HEK293 (cell line): ENCODE data around the gene CNOT2.

Source experiments
- CTCF ChIA-PET: fragments of 350-600 bp; formaldehyde crosslinking; extraction: SDS; loops from one replicate; lab custom pipeline; 2021; ENCODE audit warnings: antibody characterized with exemption; lab: Yijun Ruan, JAX
- POLR2A ChIA-PET: fragments of 300-600 bp; formaldehyde crosslinking; extraction: SDS; loops from one replicate; lab custom pipeline; 2020; ENCODE audit warnings: antibody characterized with exemption, inconsistent platforms; lab: Yijun Ruan, JAX
- H3K27ac ChIP-seq: fragments of 200-500 bp; sonication (Bioruptor generic); 2 replicates; pipeline ENCODE4 v1.5.1; 2014; ENCODE audit warnings: low read depth, low read length, control low read depth, inconsistent platforms; ENCODE audit errors: extremely low read depth
- H3K36me3 ChIP-seq, 2 experiments: fragments of 200-500 bp in 1 of 2; sonication (Bioruptor generic) in 1 of 2; 1 replicate in 1 of 2; 2 replicates in 1 of 2; pipeline ENCODE4 v1.5.1; 2014 to 2017; ENCODE audit warnings: inconsistent platforms in 2 of 2, low read length in 2 of 2; ENCODE audit not compliant: control insufficient read depth in 2 of 2, insufficient read depth in 1 of 2
- H3K4me1 ChIP-seq: fragments of 200-500 bp; sonication (Bioruptor generic); 2 replicates; pipeline ENCODE4 v1.5.1; 2014; ENCODE audit warnings: mild to moderate bottlenecking, low read length, inconsistent platforms; ENCODE audit not compliant: control insufficient read depth, insufficient read depth
- H3K4me3 ChIP-seq: 2 replicates; pipeline ENCODE4 v1.5.1; 2011; ENCODE audit warnings: low read depth, mild to moderate bottlenecking, control low read depth, low read length, moderate library complexity
- H3K9me3 ChIP-seq: fragments of 200-500 bp; sonication (Bioruptor generic); 2 replicates; pipeline ENCODE4 v1.5.1; 2014; ENCODE audit warnings: low read depth, low read length, inconsistent platforms; ENCODE audit not compliant: control insufficient read depth, insufficient read depth
- MYNN ChIP-seq: fragments of 450-650 bp; formaldehyde crosslinking; IDR thresholded peaks from 2 replicates; pipeline ENCODE4 v1.5.1; 2016; ENCODE audit warnings: missing biosample characterization, missing genetic modification characterization, borderline replicate concordance
- OVOL3 ChIP-seq: fragments of 450-650 bp; formaldehyde crosslinking; IDR thresholded peaks from 2 replicates; pipeline ENCODE4 v1.5.1; 2016; ENCODE audit warnings: missing biosample characterization, missing genetic modification characterization
- PRDM1 ChIP-seq: fragments of 450-650 bp; formaldehyde crosslinking; IDR thresholded peaks from 2 replicates; pipeline ENCODE4; 2016; ENCODE audit warnings: missing biosample characterization, missing genetic modification characterization
- SETDB1 ChIP-seq: IDR thresholded peaks from one replicate; pipeline ENCODE4 v1.6.1; 2017; ENCODE audit warnings: mild to moderate bottlenecking, low read length, moderate library complexity, mixed read lengths; ENCODE audit not compliant: insufficient read length
- ZNF132 ChIP-seq: fragments of 450-650 bp; formaldehyde crosslinking; IDR thresholded peaks from 2 replicates; pipeline ENCODE4 v1.5.1; 2017; ENCODE audit warnings: missing biosample characterization, missing genetic modification characterization, borderline replicate concordance
- ZNF248 ChIP-seq: fragments of 450-650 bp; formaldehyde crosslinking; IDR thresholded peaks from 2 replicates; pipeline ENCODE4 v1.5.1; 2017; ENCODE audit warnings: missing biosample characterization, missing genetic modification characterization
- ZNF423 ChIP-seq: fragments of 450-650 bp; formaldehyde crosslinking; IDR thresholded peaks from 2 replicates; pipeline ENCODE4 v1.5.1; 2016; ENCODE audit warnings: missing biosample characterization, missing genetic modification characterization
- ZNF701 ChIP-seq: fragments of 450-650 bp; formaldehyde crosslinking; IDR thresholded peaks from 2 replicates; pipeline ENCODE4 v1.5.1; 2016; ENCODE audit warnings: missing biosample characterization, missing genetic modification characterization
- ZNF707 ChIP-seq: fragments of 450-650 bp; formaldehyde crosslinking; IDR thresholded peaks from 2 replicates; pipeline ENCODE4 v1.5.1; 2016; ENCODE audit warnings: missing biosample characterization, missing genetic modification characterization
- ZNF76 ChIP-seq: fragments of 450-650 bp; formaldehyde crosslinking; IDR thresholded peaks from 2 replicates; pipeline ENCODE4; 2016; ENCODE audit warnings: low read depth, missing biosample characterization, missing genetic modification characterization, borderline replicate concordance
- ZNF785 ChIP-seq: fragments of 450-650 bp; formaldehyde crosslinking; IDR thresholded peaks from 2 replicates; pipeline ENCODE4 v1.5.1; 2016; ENCODE audit warnings: missing biosample characterization, missing genetic modification characterization
- ZNF837 ChIP-seq: fragments of 450-650 bp; formaldehyde crosslinking; IDR thresholded peaks from 2 replicates; pipeline ENCODE4 v1.5.1; 2016; ENCODE audit warnings: missing biosample characterization, missing genetic modification characterization
- ZNF843 ChIP-seq: fragments of 450-650 bp; formaldehyde crosslinking; IDR thresholded peaks from 2 replicates; pipeline ENCODE4 v1.5.1; 2016; ENCODE audit warnings: missing biosample characterization, missing genetic modification characterization
- ZSCAN16 ChIP-seq: fragments of 450-650 bp; formaldehyde crosslinking; IDR thresholded peaks from 2 replicates; pipeline ENCODE4 v1.5.1; 2016; ENCODE audit warnings: missing biosample characterization, missing genetic modification characterization
- TF ChIP-seq, protein P1 (sequence below): fragments of 450-650 bp; formaldehyde crosslinking; IDR thresholded peaks from 2 replicates; pipeline ENCODE4 v1.5.1; 2016; ENCODE audit warnings: missing biosample characterization, missing genetic modification characterization
- TF ChIP-seq, protein P2 (sequence below): fragments of 450-650 bp; formaldehyde crosslinking; IDR thresholded peaks from 2 replicates; pipeline ENCODE4 v1.5.1; 2016; ENCODE audit warnings: missing biosample characterization, missing genetic modification characterization
- TF ChIP-seq, protein P3 (sequence below): fragments of 450-650 bp; formaldehyde crosslinking; IDR thresholded peaks from 2 replicates; pipeline ENCODE4 v1.5.1; 2016; ENCODE audit warnings: missing biosample characterization, missing genetic modification characterization, borderline replicate concordance
- TF ChIP-seq, protein P4 (sequence below): fragments of 450-650 bp; formaldehyde crosslinking; IDR thresholded peaks from 2 replicates; pipeline ENCODE4 v1.5.1; 2016; ENCODE audit warnings: missing biosample characterization, missing genetic modification characterization

The CNOT2 gene

DNA sequence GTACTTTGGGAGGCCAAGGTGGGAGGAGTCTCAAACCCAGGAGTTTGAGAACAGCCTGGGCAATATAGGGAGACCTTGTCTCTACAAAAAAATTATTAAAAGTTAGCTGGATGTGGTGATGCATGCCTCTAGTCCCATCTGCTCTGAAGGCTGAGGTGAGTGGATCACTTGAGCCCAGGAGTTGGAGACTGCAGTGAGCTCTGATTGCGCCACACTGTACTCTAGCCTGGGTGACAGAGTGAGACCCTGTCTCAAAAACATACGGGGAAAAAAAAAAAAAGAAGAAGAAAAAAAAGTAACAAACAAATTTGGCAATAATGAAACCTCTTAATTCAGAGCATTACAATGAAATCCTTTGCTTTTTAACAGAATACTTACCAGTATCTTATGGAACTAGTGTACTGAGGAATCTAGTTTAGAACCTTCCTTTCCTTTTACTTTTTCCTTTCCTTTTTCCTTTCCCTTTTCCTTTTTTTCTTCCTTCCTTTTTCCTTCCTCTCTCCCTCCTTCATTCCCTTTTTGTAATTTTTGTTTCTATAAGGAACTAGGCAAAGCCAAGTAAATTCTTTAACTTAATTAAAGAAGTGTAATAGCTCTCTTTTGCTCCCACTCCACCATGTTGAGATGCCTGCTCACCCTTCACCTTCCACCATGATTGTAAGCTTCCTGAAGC lies 12.2 kb upstream of the CNOT2 start:
- POLR2A ChIA-PET: no interaction called here
- no peaks in the 10 kb centered on the region for H3K4me1 ChIP-seq
- CTCF ChIA-PET: no interaction called here
- no peaks in the 10 kb centered on the region for H3K9me3 ChIP-seq
- no peaks in the 10 kb centered on the region for H3K36me3 ChIP-seq
- H3K27ac ChIP-seq: no peak overlapping the region
- TF ChIP-seq ZNF248 (tag by site-specific recombination) (no peak), ZSCAN16 (tag by site-specific recombination) (no peak), PRDM1 (tag by site-specific recombination) (peak; percentile 93)
- no peak overlapping the region for H3K4me3 ChIP-seq

DNA sequence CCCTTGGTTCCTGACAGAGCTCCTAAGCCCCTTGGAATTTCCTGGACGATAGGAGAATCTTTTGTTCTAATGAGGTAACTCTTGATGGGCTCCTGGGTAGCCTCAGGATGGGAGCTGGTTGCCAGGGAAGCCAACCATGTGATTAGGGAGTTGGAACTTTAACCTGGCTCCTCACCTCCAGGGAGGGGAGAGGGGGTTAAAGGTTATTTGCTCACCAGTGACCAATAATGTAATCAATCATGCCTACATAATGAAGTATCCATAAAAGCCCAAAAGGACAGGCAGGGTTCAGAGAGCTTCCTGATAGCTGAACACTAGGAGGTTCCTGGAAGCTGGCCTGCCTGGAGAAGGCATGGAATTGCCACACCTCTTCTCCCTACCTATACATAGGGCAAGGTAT lies 6.2 kb upstream of the CNOT2 start:
- CTCF ChIA-PET: interaction anchor here (0.7 to 0.9 kb wide), 2 partner anchors 70 to 337 kb away, joined by 3 to 5 read pairs; no protein-coding TSS in a partner anchor
- Histone ChIP-seq H3K9me3 (no peaks in the 10 kb centered on the region), H3K4me3 (no peak overlapping the region), H3K36me3 (peaks cover 3 to 15% of the 10 kb centered on the region in 2 experiments; a peak in 1 of 3 replicates), H3K4me1 (no peaks in the 10 kb centered on the region), H3K27ac (no peak overlapping the region)
- POLR2A ChIA-PET: no interaction called here
- TF ChIP-seq, protein P1, sequence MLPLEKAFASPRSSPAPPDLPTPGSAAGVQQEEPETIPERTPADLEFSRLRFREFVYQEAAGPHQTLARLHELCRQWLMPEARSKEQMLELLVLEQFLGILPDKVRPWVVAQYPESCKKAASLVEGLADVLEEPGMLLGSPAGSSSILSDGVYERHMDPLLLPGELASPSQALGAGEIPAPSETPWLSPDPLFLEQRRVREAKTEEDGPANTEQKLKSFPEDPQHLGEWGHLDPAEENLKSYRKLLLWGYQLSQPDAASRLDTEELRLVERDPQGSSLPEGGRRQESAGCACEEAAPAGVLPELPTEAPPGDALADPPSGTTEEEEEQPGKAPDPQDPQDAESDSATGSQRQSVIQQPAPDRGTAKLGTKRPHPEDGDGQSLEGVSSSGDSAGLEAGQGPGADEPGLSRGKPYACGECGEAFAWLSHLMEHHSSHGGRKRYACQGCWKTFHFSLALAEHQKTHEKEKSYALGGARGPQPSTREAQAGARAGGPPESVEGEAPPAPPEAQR: no peak
- TF ChIP-seq SETDB1 (no peak), ZNF843 (no peak), ZNF132 (no peak), ZNF837 (tag by site-specific recombination) (no peak), OVOL3 (no peak), MYNN (tag by site-specific recombination) (no peak), ZNF707 (tag by site-specific recombination) (no peak), ZNF785 (tag by site-specific recombination) (no peak), ZNF701 (tag by site-specific recombination) (no peak), ZNF76 (tag by site-specific recombination) (no peak), ZNF423 (no peak)
- TF ChIP-seq, protein P2, sequence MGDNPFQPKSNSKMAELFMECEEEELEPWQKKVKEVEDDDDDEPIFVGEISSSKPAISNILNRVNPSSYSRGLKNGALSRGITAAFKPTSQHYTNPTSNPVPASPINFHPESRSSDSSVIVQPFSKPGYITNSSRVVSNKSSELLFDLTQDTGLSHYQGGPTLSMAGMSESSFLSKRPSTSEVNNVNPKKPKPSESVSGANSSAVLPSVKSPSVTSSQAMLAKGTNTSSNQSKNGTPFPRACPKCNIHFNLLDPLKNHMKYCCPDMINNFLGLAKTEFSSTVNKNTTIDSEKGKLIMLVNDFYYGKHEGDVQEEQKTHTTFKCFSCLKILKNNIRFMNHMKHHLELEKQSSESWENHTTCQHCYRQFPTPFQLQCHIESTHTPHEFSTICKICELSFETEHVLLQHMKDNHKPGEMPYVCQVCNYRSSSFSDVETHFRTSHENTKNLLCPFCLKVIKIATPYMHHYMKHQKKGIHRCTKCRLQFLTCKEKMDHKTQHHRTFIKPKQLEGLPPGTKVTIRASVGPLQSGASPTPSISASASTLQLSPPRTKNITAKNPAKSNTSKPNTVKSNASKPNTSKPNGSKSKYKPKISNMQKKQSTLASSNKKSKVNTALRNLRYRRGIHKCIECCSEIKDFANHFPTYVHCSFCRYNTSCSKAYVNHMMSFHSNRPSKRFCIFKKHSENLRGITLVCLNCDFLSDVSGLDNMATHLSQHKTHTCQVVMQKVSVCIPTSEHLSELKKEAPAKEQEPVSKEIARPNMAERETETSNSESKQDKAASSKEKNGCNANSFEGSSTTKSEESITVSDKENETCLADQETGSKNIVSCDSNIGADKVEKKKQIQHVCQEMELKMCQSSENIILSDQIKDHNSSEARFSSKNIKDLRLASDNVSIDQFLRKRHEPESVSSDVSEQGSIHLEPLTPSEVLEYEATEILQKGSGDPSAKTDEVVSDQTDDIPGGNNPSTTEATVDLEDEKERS (tag by site-specific recombination): no peak
- TF ChIP-seq, protein P3, sequence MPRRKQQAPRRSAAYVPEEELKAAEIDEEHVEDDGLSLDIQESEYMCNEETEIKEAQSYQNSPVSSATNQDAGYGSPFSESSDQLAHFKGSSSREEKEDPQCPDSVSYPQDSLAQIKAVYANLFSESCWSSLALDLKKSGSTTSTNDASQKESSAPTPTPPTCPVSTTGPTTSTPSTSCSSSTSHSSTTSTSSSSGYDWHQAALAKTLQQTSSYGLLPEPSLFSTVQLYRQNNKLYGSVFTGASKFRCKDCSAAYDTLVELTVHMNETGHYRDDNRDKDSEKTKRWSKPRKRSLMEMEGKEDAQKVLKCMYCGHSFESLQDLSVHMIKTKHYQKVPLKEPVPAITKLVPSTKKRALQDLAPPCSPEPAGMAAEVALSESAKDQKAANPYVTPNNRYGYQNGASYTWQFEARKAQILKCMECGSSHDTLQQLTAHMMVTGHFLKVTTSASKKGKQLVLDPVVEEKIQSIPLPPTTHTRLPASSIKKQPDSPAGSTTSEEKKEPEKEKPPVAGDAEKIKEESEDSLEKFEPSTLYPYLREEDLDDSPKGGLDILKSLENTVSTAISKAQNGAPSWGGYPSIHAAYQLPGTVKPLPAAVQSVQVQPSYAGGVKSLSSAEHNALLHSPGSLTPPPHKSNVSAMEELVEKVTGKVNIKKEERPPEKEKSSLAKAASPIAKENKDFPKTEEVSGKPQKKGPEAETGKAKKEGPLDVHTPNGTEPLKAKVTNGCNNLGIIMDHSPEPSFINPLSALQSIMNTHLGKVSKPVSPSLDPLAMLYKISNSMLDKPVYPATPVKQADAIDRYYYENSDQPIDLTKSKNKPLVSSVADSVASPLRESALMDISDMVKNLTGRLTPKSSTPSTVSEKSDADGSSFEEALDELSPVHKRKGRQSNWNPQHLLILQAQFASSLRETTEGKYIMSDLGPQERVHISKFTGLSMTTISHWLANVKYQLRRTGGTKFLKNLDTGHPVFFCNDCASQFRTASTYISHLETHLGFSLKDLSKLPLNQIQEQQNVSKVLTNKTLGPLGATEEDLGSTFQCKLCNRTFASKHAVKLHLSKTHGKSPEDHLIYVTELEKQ: no peak
- TF ChIP-seq, protein P4, sequence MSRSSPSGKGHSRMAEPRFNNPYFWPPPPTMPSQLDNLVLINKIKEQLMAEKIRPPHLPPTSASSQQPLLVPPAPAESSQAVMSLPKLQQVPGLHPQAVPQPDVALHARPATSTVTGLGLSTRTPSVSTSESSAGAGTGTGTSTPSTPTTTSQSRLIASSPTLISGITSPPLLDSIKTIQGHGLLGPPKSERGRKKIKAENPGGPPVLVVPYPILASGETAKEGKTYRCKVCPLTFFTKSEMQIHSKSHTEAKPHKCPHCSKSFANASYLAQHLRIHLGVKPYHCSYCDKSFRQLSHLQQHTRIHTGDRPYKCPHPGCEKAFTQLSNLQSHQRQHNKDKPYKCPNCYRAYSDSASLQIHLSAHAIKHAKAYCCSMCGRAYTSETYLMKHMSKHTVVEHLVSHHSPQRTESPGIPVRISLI (tag by site-specific recombination): no peak
